Mesenchymal stem cell (in vitro differentiated cells and primary cell): ENCODE results near the gene ELMOD1.

Experiments used
- DNase-seq: peaks from one replicate; pipeline ENCODE4 v3.0.0-alpha.2; 2013
- H2AFZ ChIP-seq: one replicate; pipeline ENCODE4 v1.6.1; 2013; ENCODE audit warnings: low read depth, mild to moderate bottlenecking, control low read depth, inconsistent platforms, low read length, moderate library complexity
- H2AK5ac ChIP-seq: 2 replicates; pipeline ENCODE4 v1.6.1; 2013; ENCODE audit warnings: low read length, moderate library complexity, mild to moderate bottlenecking, inconsistent platforms; ENCODE audit not compliant: severe bottlenecking
- H2BK120ac ChIP-seq: one replicate; pipeline ENCODE4 v1.6.1; 2013; ENCODE audit warnings: low read depth, mild to moderate bottlenecking, inconsistent platforms, low read length, moderate library complexity
- H2BK12ac ChIP-seq, 2 experiments: one replicate each; pipeline ENCODE4 v1.6.1; 2013; ENCODE audit warnings: inconsistent platforms in 2 of 2, low read length in 2 of 2, mild to moderate bottlenecking in 2 of 2, moderate library complexity in 2 of 2, control low read depth in 1 of 2
- H2BK15ac ChIP-seq: one replicate; pipeline ENCODE4 v1.6.1; 2013; ENCODE audit warnings: mild to moderate bottlenecking, low read depth, inconsistent platforms; ENCODE audit not compliant: poor library complexity, severe bottlenecking
- H2BK5ac ChIP-seq: 2 replicates; pipeline ENCODE4 v1.6.1; 2013; ENCODE audit warnings: low read depth, mild to moderate bottlenecking, low read length, control low read depth, inconsistent platforms; ENCODE audit not compliant: poor library complexity, severe bottlenecking
- H3K14ac ChIP-seq, 2 experiments: one replicate each; pipeline ENCODE4 v1.6.1; 2013; ENCODE audit warnings: inconsistent platforms in 2 of 2, low read length in 2 of 2, control low read depth in 1 of 2, mild to moderate bottlenecking in 1 of 2, moderate library complexity in 1 of 2
- H3K18ac ChIP-seq, 2 experiments: one replicate each; pipeline ENCODE4 v1.6.1; 2013; ENCODE audit warnings: inconsistent platforms in 2 of 2, low read length in 2 of 2, control low read depth in 1 of 2, low read depth in 1 of 2, mild to moderate bottlenecking in 1 of 2
- H3K23ac ChIP-seq, 2 experiments: one replicate each; pipeline ENCODE4 v1.6.1; 2013; ENCODE audit warnings: inconsistent platforms in 2 of 2, low read length in 2 of 2, mild to moderate bottlenecking in 2 of 2, moderate library complexity in 2 of 2, control low read depth in 1 of 2
- H3K27ac ChIP-seq: 2 replicates; pipeline ENCODE4 v1.5.1; 2013; ENCODE audit warnings: mild to moderate bottlenecking, moderate library complexity, low read length, control low read depth, inconsistent platforms; ENCODE audit not compliant: poor library complexity, severe bottlenecking
- H3K27me3 ChIP-seq, 2 experiments: 2 replicates each; pipeline versions ENCODE4 v1.6.1 to v1.7.0; 2013; ENCODE audit warnings: low read length in 2 of 2, mild to moderate bottlenecking in 2 of 2, moderate library complexity in 2 of 2, control low read depth in 1 of 2, inconsistent platforms in 1 of 2; ENCODE audit not compliant: control insufficient read depth in 1 of 2, insufficient read depth in 1 of 2
- H3K36me3 ChIP-seq, 2 experiments: 2 replicates each; pipeline versions ENCODE4 v1.6.1 to v1.7.0; 2013; ENCODE audit warnings: low read length in 2 of 2, control low read depth in 1 of 2, inconsistent platforms in 1 of 2, low read depth in 1 of 2, mild to moderate bottlenecking in 1 of 2; ENCODE audit not compliant: insufficient read depth in 2 of 2, control insufficient read depth in 1 of 2
- H3K4ac ChIP-seq, 2 experiments: one replicate each; pipeline ENCODE4 v1.6.1; 2013; ENCODE audit warnings: inconsistent platforms in 2 of 2, low read length in 2 of 2, mild to moderate bottlenecking in 2 of 2, moderate library complexity in 2 of 2, control low read depth in 1 of 2, low read depth in 1 of 2
- H3K4me1 ChIP-seq: 2 replicates; pipeline ENCODE4 v1.6.1; 2013; ENCODE audit warnings: low read depth, low read length, control low read depth; ENCODE audit not compliant: control insufficient read depth, insufficient read depth
- H3K4me2 ChIP-seq: 2 replicates; pipeline ENCODE4 v1.6.1; 2013; ENCODE audit warnings: low read length, mild to moderate bottlenecking, inconsistent platforms; ENCODE audit not compliant: poor library complexity, severe bottlenecking
- H3K4me3 ChIP-seq, 2 experiments: 2 replicates each; pipeline versions ENCODE4 v1.5.1 to v1.7.0; 2013; ENCODE audit warnings: low read length in 2 of 2, mild to moderate bottlenecking in 2 of 2, control low read depth in 1 of 2, low read depth in 1 of 2; ENCODE audit not compliant: insufficient read depth in 1 of 2
- H3K79me1 ChIP-seq: replicated peaks from 2 replicates; pipeline ENCODE4 v1.6.1; 2013; ENCODE audit warnings: mild to moderate bottlenecking, control low read depth, low read length, inconsistent platforms; ENCODE audit not compliant: poor library complexity, severe bottlenecking
- H3K9ac ChIP-seq: 2 replicates; pipeline ENCODE4 v1.7.0; 2013; ENCODE audit warnings: mild to moderate bottlenecking, low read length, moderate library complexity
- H3K9me3 ChIP-seq: 2 replicates; pipeline ENCODE4 v1.7.0; 2013; ENCODE audit warnings: mild to moderate bottlenecking, low read length; ENCODE audit not compliant: control insufficient read depth
- H4K8ac ChIP-seq: one replicate; pipeline ENCODE4 v1.6.1; 2013; ENCODE audit warnings: inconsistent platforms, mild to moderate bottlenecking, low read length, moderate library complexity
- H4K91ac ChIP-seq: one replicate; pipeline ENCODE4 v1.6.1; 2013; ENCODE audit warnings: mild to moderate bottlenecking, low read length, inconsistent platforms
- WGBS: methylation state at CpG from one replicate; pipeline ENCODE4 v1.1.7; 2013; ENCODE audit warnings: mixed read lengths; 5-methylcytosine and 5-hydroxymethylcytosine counted together

Gene ELMOD1

GRCh38 chr11:107695446-107695845, 104.5 kb downstream of the ELMOD1 start:
- H2BK15ac ChIP-seq, result no peak overlapping the region
- DNase-seq, result peak; percentile 56
- peaks cover 0 to 13% of the 10 kb centered on the region in 2 experiments for H3K27me3 ChIP-seq
- no peak overlapping the region for H2AFZ ChIP-seq
- no peak overlapping the region for H4K8ac ChIP-seq
- H3K4me2 ChIP-seq, result no peak overlapping the region
- H3K9ac ChIP-seq, result peak overlapping the region; percentile 63
- no peaks in the 10 kb centered on the region for H3K4me1 ChIP-seq
- no peak overlapping the region for H3K4ac ChIP-seq
- H3K36me3 ChIP-seq, result no peaks in the 10 kb centered on the region
- no peak overlapping the region for H3K18ac ChIP-seq
- H3K9me3 ChIP-seq, result peaks cover 6% of the 10 kb centered on the region
- H3K79me1 ChIP-seq, result no peaks in the 10 kb centered on the region
- no peak overlapping the region for H3K27ac ChIP-seq
- no CpG with 5 or more reads among the region's 1 CpG for WGBS
- no peak overlapping the region for H3K4me3 ChIP-seq
- no peak overlapping the region for H2BK12ac ChIP-seq
- H2AK5ac ChIP-seq, result no peak overlapping the region
- H3K14ac ChIP-seq, result no peak overlapping the region
- no peak overlapping the region for H4K91ac ChIP-seq
- no peak overlapping the region for H3K23ac ChIP-seq
- no peak overlapping the region for H2BK120ac ChIP-seq
- H2BK5ac ChIP-seq, result no peak overlapping the region

DNA sequence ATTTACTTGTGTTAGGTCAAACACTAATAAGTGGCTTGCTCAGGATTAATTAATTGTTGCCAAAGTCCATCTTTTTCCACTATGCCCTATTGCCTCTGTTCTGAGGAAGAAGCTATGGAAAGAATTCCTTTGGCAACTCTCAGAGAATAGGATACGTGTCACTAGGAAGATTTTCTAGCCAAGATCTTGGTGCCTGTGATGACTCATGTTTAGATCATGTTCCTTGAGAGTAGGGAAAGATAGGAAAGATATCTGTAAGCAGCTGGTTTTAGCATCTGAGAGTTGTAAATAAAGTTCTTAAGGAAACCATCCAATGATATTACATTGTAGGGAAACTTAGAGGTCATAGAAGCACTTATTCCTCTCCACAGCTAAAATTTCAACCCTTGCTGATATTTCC, 105.2 kb downstream of the ELMOD1 start:
- Histone ChIP-seq H3K9me3 (peaks cover 6% of the 10 kb centered on the region), H4K91ac (no peak overlapping the region), H2AK5ac (no peak overlapping the region), H3K4me3 (no peak overlapping the region), H3K79me1 (no peaks in the 10 kb centered on the region), H2BK15ac (no peak overlapping the region), H3K27ac (peak overlapping the region; percentile 15), H2AFZ (no peak overlapping the region), H3K27me3 (peaks cover 0 to 13% of the 10 kb centered on the region in 2 experiments), H3K4me2 (no peak overlapping the region), H3K18ac (no peak overlapping the region), H3K36me3 (no peaks in the 10 kb centered on the region), H4K8ac (no peak overlapping the region), H2BK120ac (no peak overlapping the region), H2BK5ac (no peak overlapping the region), H3K4me1 (no peaks in the 10 kb centered on the region), H3K23ac (no peak overlapping the region), H2BK12ac (no peak overlapping the region), H3K9ac (peak overlapping the region; percentile 63), H3K14ac (no peak overlapping the region), H3K4ac (no peak overlapping the region)
- 0% methylated on average over 1 of the region's 1 CpG for WGBS
- peak; percentile 97 for DNase-seq

DNA sequence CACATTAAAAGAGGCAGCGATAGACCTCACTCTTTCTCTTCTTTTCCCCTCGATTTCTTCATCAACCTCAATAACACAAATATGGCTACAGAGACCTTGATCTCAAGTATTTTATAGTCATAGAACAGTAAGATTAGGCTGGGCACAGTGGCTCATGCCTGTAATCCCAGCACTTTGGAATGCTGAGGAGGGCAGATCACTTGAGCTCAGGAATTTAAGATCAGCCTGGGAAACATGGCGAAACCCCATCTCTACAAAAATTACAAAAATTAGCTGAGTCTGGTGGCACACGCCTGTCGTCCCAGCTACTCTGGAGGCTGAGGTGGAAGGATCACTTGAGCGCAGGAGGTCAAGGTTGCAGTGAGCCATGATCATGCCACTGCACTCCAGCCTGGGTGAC, 106.3 kb downstream of the ELMOD1 start:
- Histone ChIP-seq H2BK120ac (no peak overlapping the region), H3K4ac (no peak overlapping the region), H3K4me1 (no peaks in the 10 kb centered on the region), H2BK15ac (no peak overlapping the region), H3K36me3 (no peaks in the 10 kb centered on the region), H2AK5ac (no peak overlapping the region), H4K91ac (no peak overlapping the region), H2BK12ac (peak overlapping the region in 1 of 2 experiments; percentile 18), H2AFZ (no peak overlapping the region), H3K9ac (no peak overlapping the region), H3K4me3 (no peak overlapping the region), H3K14ac (no peak overlapping the region), H3K27me3 (peaks cover 0 to 9% of the 10 kb centered on the region in 2 experiments), H2BK5ac (no peak overlapping the region), H4K8ac (no peak overlapping the region), H3K4me2 (no peak overlapping the region), H3K23ac (no peak overlapping the region), H3K18ac (no peak overlapping the region), H3K9me3 (peaks cover 4% of the 10 kb centered on the region), H3K27ac (no peak overlapping the region), H3K79me1 (no peaks in the 10 kb centered on the region)
- 78% methylated on average over 6 of the region's 6 CpGs for WGBS
- no peak for DNase-seq

DNA sequence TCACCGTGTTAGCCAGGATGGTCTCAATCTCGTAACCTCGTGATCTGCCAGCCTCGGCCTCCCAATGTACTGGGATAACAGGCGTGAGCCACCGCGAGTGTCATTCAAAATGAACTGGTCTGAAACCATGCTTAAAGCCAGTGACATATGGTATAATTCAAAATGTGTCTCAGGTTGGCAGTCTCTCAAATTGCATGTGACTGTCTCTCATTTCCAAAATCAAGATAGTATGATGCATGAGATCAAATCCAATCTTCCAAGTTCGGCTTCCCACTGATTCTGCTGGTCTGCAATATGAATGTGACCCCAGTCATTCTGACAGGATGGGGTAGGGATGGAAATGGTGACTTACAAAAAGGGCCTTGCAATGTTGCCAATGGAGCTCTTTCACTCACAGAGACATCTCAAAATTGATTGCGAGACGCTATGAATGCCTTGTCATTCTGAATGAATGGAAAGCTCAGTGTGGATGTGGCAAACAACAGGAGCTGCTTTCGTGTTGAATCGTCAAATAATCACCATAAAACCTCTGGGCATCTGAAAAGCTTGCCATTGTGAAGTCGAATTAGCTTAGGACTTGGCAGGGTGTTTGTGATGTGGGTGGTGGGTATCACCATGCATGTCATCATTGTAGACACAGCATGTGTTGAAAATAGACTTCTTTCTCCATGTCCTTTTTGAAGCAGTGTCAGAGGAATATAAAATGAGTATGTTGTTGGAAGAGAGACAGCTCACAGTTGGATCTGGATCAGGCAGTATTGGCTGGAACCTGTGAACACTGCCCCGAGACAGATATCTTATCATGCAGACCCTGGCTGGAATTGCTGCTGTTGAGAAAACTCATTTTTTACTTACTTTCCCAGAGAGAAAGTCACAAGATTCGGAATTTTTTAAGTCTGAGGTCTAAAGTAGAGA, 108.7 kb downstream of the ELMOD1 start:
- no peak for DNase-seq
- H3K18ac ChIP-seq, result no peak overlapping the region
- H3K9ac ChIP-seq, result peak overlapping the region; percentile 3
- H3K36me3 ChIP-seq, result no peaks in the 10 kb centered on the region
- H3K4me1 ChIP-seq, result no peaks in the 10 kb centered on the region
- H2BK120ac ChIP-seq, result no peak overlapping the region
- H3K4ac ChIP-seq, result no peak overlapping the region
- H3K4me2 ChIP-seq, result no peak overlapping the region
- no peak overlapping the region for H3K23ac ChIP-seq
- H3K14ac ChIP-seq, result no peak overlapping the region
- no peak overlapping the region for H4K91ac ChIP-seq
- WGBS, result 96% methylated on average over 15 of the region's 15 CpGs
- H3K4me3 ChIP-seq, result no peak overlapping the region
- no peaks in the 10 kb centered on the region for H3K9me3 ChIP-seq
- H3K27me3 ChIP-seq, result peaks cover 0 to 11% of the 10 kb centered on the region in 2 experiments
- no peak overlapping the region for H4K8ac ChIP-seq
- no peak overlapping the region for H2AK5ac ChIP-seq
- H3K79me1 ChIP-seq, result no peaks in the 10 kb centered on the region
- no peak overlapping the region for H3K27ac ChIP-seq
- H2AFZ ChIP-seq, result no peak overlapping the region
- no peak overlapping the region for H2BK15ac ChIP-seq
- peak overlapping the region in 1 of 2 experiments; percentile 31 for H2BK12ac ChIP-seq
- H2BK5ac ChIP-seq, result no peak overlapping the region
